WTC11 (cell line): ENCODE results near the gene FASTKD3. TPM values are rescaled to one million over a fixed set of nuclear protein-coding genes. Genes with fewer than 3 reads are reported as not detected.

ENCODE experiments used
- ATAC-seq: fragments of 200-7000 bp; cut with Tn5 transposase; 2 replicates; pipeline ENCODE4 v1.10.0; 2021; ENCODE audit warnings: mild to moderate bottlenecking, moderate library complexity
- CTCF ChIA-PET: fragments of 300-600 bp; sonication (Branson Sonifier 250); formaldehyde crosslinking; loops from one replicate; lab custom pipeline; 2021; ENCODE audit warnings: antibody characterized with exemption; lab: Charles Lee
- POLR2A ChIA-PET: fragments of 350-600 bp; sonication (Branson Sonifier 250); formaldehyde crosslinking; loops from one replicate; lab custom pipeline; 2021; ENCODE audit warnings: antibody characterized with exemption; lab: Charles Lee
- DNase-seq: peaks from one replicate; pipeline ENCODE4 v3.0.0; 2021; ENCODE audit warnings: low spot score
- H3K27ac Mint-ChIP-seq: 2 replicates; pipeline ENCODE4 v1.8.0; 2021; ENCODE audit warnings: mixed read lengths
- H3K27me3 Mint-ChIP-seq: 2 replicates; pipeline ENCODE4 v1.8.0; 2021; ENCODE audit warnings: low read depth, mild to moderate bottlenecking, moderate library complexity, mixed read lengths
- H3K36me3 Mint-ChIP-seq: 2 replicates; pipeline ENCODE4 v1.8.0; 2021; ENCODE audit warnings: mixed read lengths
- H3K4me1 Mint-ChIP-seq: 2 replicates; pipeline ENCODE4 v1.8.0; 2022; ENCODE audit warnings: mixed read lengths
- H3K4me3 Mint-ChIP-seq: 2 replicates; pipeline ENCODE4 v1.8.0; 2021; ENCODE audit warnings: mild to moderate bottlenecking, moderate library complexity, mixed read lengths
- H3K9me3 Mint-ChIP-seq: 2 replicates; pipeline ENCODE4 v1.8.0; 2021; ENCODE audit warnings: mixed read lengths
- ATF1 ChIP-seq: sonication (generic); formaldehyde crosslinking; IDR thresholded peaks from 2 replicates; pipeline ENCODE4 v1.8.1; 2023; ENCODE audit warnings: mild to moderate bottlenecking, moderate library complexity, missing genetic modification reagents
- CBFB ChIP-seq: sonication (generic); formaldehyde crosslinking; IDR thresholded peaks from 2 replicates; pipeline ENCODE4 v1.8.1; 2022; ENCODE audit warnings: mild to moderate bottlenecking, low read depth, missing genetic modification reagents
- ESRRA ChIP-seq: sonication (generic); formaldehyde crosslinking; IDR thresholded peaks from 2 replicates; pipeline ENCODE4 v1.8.1; 2022; ENCODE audit warnings: mild to moderate bottlenecking, missing genetic modification reagents, borderline replicate concordance
- GABPB1 ChIP-seq: sonication (generic); formaldehyde crosslinking; IDR thresholded peaks from 2 replicates; pipeline ENCODE4 v1.8.1; 2023; ENCODE audit warnings: mild to moderate bottlenecking, missing genetic modification reagents
- HMGA2 ChIP-seq: fragments of 250-450 bp; sonication (Bioruptor Pico); IDR thresholded peaks from 2 replicates; pipeline ENCODE4 v1.4.0; 2021; ENCODE audit warnings: mild to moderate bottlenecking, moderate library complexity
- IRF2 ChIP-seq: sonication (generic); formaldehyde crosslinking; IDR thresholded peaks from 2 replicates; pipeline ENCODE4 v1.8.0; 2022; ENCODE audit warnings: low read depth, missing genetic modification reagents, borderline replicate concordance
- JAZF1 ChIP-seq: fragments of 250-450 bp; sonication (Bioruptor Pico); IDR thresholded peaks from 2 replicates; pipeline ENCODE4 v1.9.0; 2021; ENCODE audit warnings: moderate library complexity, mild to moderate bottlenecking, inconsistent platforms
- SOX15 ChIP-seq: fragments of 250-450 bp; sonication (Bioruptor Pico); IDR thresholded peaks from 2 replicates; pipeline ENCODE4 v1.9.0; 2021; ENCODE audit warnings: mild to moderate bottlenecking
- SP1 ChIP-seq: sonication (generic); formaldehyde crosslinking; conservative IDR thresholded peaks from 2 replicates; pipeline ENCODE4 v1.8.1; 2022; ENCODE audit warnings: missing genetic modification reagents
- TCF7 ChIP-seq: sonication (generic); formaldehyde crosslinking; IDR thresholded peaks from 2 replicates; pipeline ENCODE4 v1.8.0; 2022; ENCODE audit warnings: mild to moderate bottlenecking, low read depth, missing genetic modification reagents, moderate library complexity
- ZNF219 ChIP-seq: sonication (generic); formaldehyde crosslinking; IDR thresholded peaks from 2 replicates; pipeline ENCODE4 v1.8.0; 2023; ENCODE audit warnings: missing genetic modification reagents, mild to moderate bottlenecking, borderline replicate concordance
- ZNF317 ChIP-seq: sonication (generic); formaldehyde crosslinking; IDR thresholded peaks from 2 replicates; pipeline ENCODE4 v1.8.1; 2023; ENCODE audit warnings: low read depth, mild to moderate bottlenecking, moderate library complexity, missing genetic modification reagents, borderline replicate concordance
- ZNF416 ChIP-seq: fragments of 250-450 bp; sonication (Bioruptor Pico); IDR thresholded peaks from 2 replicates; pipeline ENCODE4 v1.9.0; 2021; ENCODE audit warnings: mild to moderate bottlenecking, inconsistent platforms
- ZNF671 ChIP-seq: fragments of 250-450 bp; sonication (Bioruptor Pico); IDR thresholded peaks from 2 replicates; pipeline ENCODE4 v1.8.0; 2021; ENCODE audit warnings: mild to moderate bottlenecking
- total RNA-seq: library from RNA; stranded (reverse); gene quantifications from 3 replicates; pipeline ENCODE4 v1.2.3, GENCODE V29; 2021
- TF ChIP-seq, protein P1 (sequence below): sonication (generic); formaldehyde crosslinking; IDR thresholded peaks from 2 replicates; pipeline ENCODE4 v1.8.0; 2023; ENCODE audit warnings: missing genetic modification reagents
- TF ChIP-seq, protein P2 (sequence below): fragments of 250-450 bp; sonication (Bioruptor Pico); IDR thresholded peaks from 2 replicates; pipeline ENCODE4 v1.9.0; 2021; ENCODE audit warnings: mild to moderate bottlenecking

The FASTKD3 gene
- total RNA-seq, 1 experiment from 2014 or later: 8.7 TPM

DNA sequence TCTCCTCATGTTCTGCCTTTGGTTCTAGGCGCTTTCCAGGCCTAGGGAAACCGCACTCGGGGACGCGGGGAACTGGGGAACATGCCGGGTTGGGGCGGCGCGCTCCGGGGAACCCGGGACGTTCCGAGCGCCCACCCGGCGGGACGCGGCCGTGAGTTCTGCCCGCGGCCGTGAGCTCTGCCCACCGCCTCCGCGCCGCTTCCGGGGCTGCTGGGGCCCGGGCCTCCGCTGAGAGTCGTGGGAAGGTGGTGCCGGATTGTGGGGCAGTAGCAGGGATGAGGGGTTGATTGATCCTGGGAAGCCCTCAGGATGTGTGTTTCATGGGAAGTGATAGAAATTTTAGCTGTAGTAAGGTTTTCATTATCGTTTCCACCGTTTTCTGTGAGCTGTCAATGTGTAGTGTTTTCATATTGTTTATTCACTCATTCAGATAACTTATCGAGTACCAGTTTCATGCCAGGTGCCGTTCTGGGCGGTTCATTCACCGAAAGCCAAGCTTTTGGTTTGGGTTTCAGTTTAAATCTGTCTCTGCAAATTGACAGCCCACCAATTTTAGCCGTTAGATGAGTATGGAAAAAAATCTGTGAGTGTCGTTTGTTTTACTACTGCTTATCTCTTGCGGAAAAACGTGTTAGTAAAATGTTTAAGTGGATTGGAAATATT, 774 bp upstream of the FASTKD3 start:
- POLR2A ChIA-PET: interaction anchor here (1.5 kb wide), 1 partner anchor 18 kb away, joined by 4 read pairs; the partner anchor contains the start of gene CFAP90
- no peak overlapping the region for H3K27ac Mint-ChIP-seq
- no peak for DNase-seq
- TF ChIP-seq SP1 (CRISPR knock-in tag): no peak
- TF ChIP-seq GABPB1 (CRISPR knock-in tag): 0 out of 2 replicates have a peak, but pooled peaks have one; percentile 9
- no peak for TF ChIP-seq ZNF317
- 0 out of 2 replicates have a peak, but pooled peaks have one; percentile 18 for TF ChIP-seq ESRRA (CRISPR knock-in tag)
- TF ChIP-seq ATF1 (CRISPR knock-in tag): 0 out of 2 replicates have a peak, but pooled peaks have one; percentile 13
- peaks cover 8% of the 10 kb centered on the region for H3K36me3 Mint-ChIP-seq
- H3K9me3 Mint-ChIP-seq: no peaks in the 10 kb centered on the region
- H3K27me3 Mint-ChIP-seq: no peaks in the 10 kb centered on the region
- H3K4me1 Mint-ChIP-seq: peaks cover 16% of the 10 kb centered on the region
- CTCF ChIA-PET: interaction anchor here (0.6 to 2.6 kb wide), 11 partner anchors 12 to 1050 kb away, joined by 3 to 12 read pairs (median 5); partner anchors contain the start of gene CFAP90
- no peak for ATAC-seq
- H3K4me3 Mint-ChIP-seq: peak overlapping the region; percentile 84

DNA sequence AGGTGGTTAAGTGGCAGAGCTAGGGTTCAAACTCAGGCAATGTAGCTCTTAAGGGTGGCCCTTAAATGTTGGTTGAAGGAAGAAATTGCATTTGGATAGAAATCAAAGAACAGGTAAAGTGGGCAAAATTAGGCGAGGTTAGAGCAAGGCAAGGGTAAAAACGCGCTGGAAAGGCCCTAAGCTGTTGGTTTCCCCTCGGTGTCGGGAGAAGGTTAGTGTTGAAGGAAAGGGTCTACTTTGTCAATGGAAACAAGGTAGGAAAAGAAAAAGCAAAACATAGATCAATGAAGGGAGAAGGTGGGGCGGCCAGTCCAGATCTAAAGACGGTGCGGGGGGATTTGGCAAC, 431 bp downstream of the FASTKD3 start:
- DNase-seq (no peak), ATAC-seq (peak; percentile 16)
- no peaks in the 10 kb centered on the region for H3K27me3 Mint-ChIP-seq
- no peak for TF ChIP-seq ZNF671 (CRISPR knock-in tag)
- H3K36me3 Mint-ChIP-seq: peaks cover 8% of the 10 kb centered on the region
- CTCF ChIA-PET: interaction anchor here (0.6 to 2.6 kb wide), 10 partner anchors 10 to 1049 kb away, joined by 3 to 12 read pairs (median 6); partner anchors contain the start of gene CFAP90
- H3K4me1 Mint-ChIP-seq: peaks cover 16% of the 10 kb centered on the region
- peak overlapping the region; percentile 84 for H3K4me3 Mint-ChIP-seq
- no peak overlapping the region; the same call in 1 of the 2 replicates for H3K27ac Mint-ChIP-seq
- no peaks in the 10 kb centered on the region for H3K9me3 Mint-ChIP-seq
- POLR2A ChIA-PET: interaction anchor here (0.9 to 1.5 kb wide), 2 partner anchors 13 to 17 kb away, joined by 3 to 4 read pairs; partner anchors contain the start of gene CFAP90

DNA sequence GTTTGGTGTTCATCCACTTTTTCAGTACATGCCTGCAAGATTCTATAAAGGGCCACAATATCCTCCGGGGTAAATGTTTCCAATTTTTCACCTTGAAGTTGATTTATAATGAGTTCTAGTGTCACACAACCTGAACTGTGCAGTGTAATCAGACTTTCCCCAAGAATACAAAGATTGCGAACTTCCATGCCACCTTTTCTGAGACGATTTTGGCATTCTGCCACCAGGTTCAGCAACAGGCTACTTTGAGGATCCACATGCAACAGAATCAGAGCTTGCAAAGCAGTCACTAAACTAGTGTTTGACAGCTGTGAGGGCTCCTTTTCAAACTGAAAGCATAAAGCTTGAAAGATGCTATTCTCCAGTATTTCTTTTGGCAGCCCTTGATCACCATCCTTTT, 1.6 kb downstream of the FASTKD3 start:
- Mint-ChIP-seq H3K27me3 (no peaks in the 10 kb centered on the region), H3K4me1 (peaks cover 16% of the 10 kb centered on the region), H3K4me3 (peak overlapping the region; percentile 84), H3K27ac (no peak overlapping the region), H3K36me3 (peaks cover 11% of the 10 kb centered on the region), H3K9me3 (no peaks in the 10 kb centered on the region)
- DNase-seq (no peak), ATAC-seq (no peak)
- CTCF ChIA-PET: interaction anchor here (0.8 to 2.6 kb wide), 3 partner anchors 11 to 1047 kb away, joined by 4 to 12 read pairs (median 6); partner anchors contain the start of gene CFAP90
- no peak for TF ChIP-seq JAZF1 (CRISPR knock-in tag)
- TF ChIP-seq TCF7 (CRISPR knock-in tag): no peak
- TF ChIP-seq ZNF416 (CRISPR knock-in tag): no peak
- TF ChIP-seq IRF2: no peak
- TF ChIP-seq CBFB (CRISPR knock-in tag): no peak
- TF ChIP-seq HMGA2 (CRISPR knock-in tag): no peak
- TF ChIP-seq, protein P1, sequence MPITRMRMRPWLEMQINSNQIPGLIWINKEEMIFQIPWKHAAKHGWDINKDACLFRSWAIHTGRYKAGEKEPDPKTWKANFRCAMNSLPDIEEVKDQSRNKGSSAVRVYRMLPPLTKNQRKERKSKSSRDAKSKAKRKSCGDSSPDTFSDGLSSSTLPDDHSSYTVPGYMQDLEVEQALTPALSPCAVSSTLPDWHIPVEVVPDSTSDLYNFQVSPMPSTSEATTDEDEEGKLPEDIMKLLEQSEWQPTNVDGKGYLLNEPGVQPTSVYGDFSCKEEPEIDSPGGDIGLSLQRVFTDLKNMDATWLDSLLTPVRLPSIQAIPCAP (CRISPR knock-in tag): no peak
- TF ChIP-seq, protein P2, sequence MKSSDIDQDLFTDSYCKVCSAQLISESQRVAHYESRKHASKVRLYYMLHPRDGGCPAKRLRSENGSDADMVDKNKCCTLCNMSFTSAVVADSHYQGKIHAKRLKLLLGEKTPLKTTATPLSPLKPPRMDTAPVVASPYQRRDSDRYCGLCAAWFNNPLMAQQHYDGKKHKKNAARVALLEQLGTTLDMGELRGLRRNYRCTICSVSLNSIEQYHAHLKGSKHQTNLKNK (CRISPR knock-in tag): no peak
- no peak for TF ChIP-seq ZNF219 (CRISPR knock-in tag)
- POLR2A ChIA-PET: no interaction called here

DNA sequence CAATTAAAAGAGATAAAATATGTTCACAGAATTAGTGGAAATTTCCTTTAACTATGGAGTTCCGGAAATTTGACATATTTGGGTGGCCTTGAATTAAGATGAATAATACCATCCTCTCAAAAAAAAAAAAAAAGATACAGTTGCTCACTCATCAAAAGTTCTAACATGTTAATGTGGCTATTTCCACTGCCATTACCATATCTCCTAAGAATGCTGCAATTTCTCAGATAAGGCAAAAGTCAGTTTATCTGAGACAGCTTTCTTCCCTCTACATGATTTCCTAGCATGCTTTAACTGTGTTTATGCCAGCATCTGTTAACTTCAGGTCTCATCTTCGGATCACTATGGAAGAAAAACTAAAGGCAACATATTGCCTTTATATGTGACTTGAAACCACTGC, 2.6 kb downstream of the FASTKD3 start:
- Mint-ChIP-seq H3K4me1 (peaks cover 16% of the 10 kb centered on the region), H3K36me3 (peaks cover 9% of the 10 kb centered on the region), H3K27me3 (no peaks in the 10 kb centered on the region), H3K27ac (no peak overlapping the region), H3K4me3 (no peak overlapping the region), H3K9me3 (no peaks in the 10 kb centered on the region)
- ATAC-seq (no peak), DNase-seq (no peak)
- no peak for TF ChIP-seq SOX15 (CRISPR knock-in tag)
- ChIA-PET CTCF (no interaction called here), POLR2A (no interaction called here)
